ENCODE data around the gene VPS35L. TPM values are rescaled to one million over a fixed set of nuclear protein-coding genes. Genes with fewer than 3 reads are reported as not detected.
A peak's percentile ranks its signal among the peaks of the same experiment; 100 is the strongest.

The VPS35L gene
- total and polyA plus RNA-seq, 2 of the 13 experiments (the other 11 are each of a cell fraction or from before 2014, with no cell fraction given): 1.4 to 1.6 TPM

GRCh38 chr16:19555186-19555937 lies at the start of gene VPS35L (continued):
- peak; percentile 92 to 94; a peak in 3 of 4 replicates for TF ChIP-seq HMGXB4 (CRISPR knock-in tag; IDR thresholded peaks at IDR 0.05; ENCODE audit: borderline replicate concordance in 1 of 2, low read depth in 1 of 2)
- peak; percentile 30; the same call in 1 of the 2 replicates for TF ChIP-seq ZKSCAN1 (IDR thresholded peaks at IDR 0.05; ENCODE audit: low read length)
- TF ChIP-seq SOX5 (CRISPR knock-in tag; IDR thresholded peaks at IDR 0.05; ENCODE audit: borderline replicate concordance): no peak; the same call in 1 of the 2 replicates
- no peak for TF ChIP-seq ZFP37 (CRISPR knock-in tag; IDR thresholded peaks at IDR 0.05; ENCODE audit: borderline replicate concordance)
- no peak for TF ChIP-seq FOXO4 (CRISPR knock-in tag; conservative IDR thresholded peaks at IDR 0.05)
- TF ChIP-seq ZFY (CRISPR knock-in tag; IDR thresholded peaks at IDR 0.05): peak; percentile 79
- peak; percentile 68 for TF ChIP-seq TBL1XR1 (IDR thresholded peaks at IDR 0.05; ENCODE audit: borderline replicate concordance, low read length, partially characterized antibody)
- no peak for TF ChIP-seq ZBTB40 (IDR thresholded peaks at IDR 0.05)
- TF ChIP-seq ZBTB40 (CRISPR knock-in tag; IDR thresholded peaks at IDR 0.05): peak; percentile 80
- no peak for TF ChIP-seq HNF1A (IDR thresholded peaks at IDR 0.05; ENCODE audit: low read depth)
- TF ChIP-seq HNF1A (CRISPR knock-in tag; IDR thresholded peaks at IDR 0.05; ENCODE audit: borderline replicate concordance): peak; percentile 45; the same call in 1 of the 2 replicates

All from HepG2 (cell line).